Measurements from ENCODE around the gene NKAPD1. TPM values are rescaled to one million over a fixed set of nuclear protein-coding genes. Genes with fewer than 3 reads are reported as not detected.
A peak's percentile ranks its signal among the peaks of the same experiment; 100 is the strongest.

NKAPD1 gene
- total and polyA plus RNA-seq, 10 of the 15 experiments (the other 5 are each of a cell fraction or from before 2014, with no cell fraction given): 9.6 to 43.3 (median 19.2) TPM

DNA sequence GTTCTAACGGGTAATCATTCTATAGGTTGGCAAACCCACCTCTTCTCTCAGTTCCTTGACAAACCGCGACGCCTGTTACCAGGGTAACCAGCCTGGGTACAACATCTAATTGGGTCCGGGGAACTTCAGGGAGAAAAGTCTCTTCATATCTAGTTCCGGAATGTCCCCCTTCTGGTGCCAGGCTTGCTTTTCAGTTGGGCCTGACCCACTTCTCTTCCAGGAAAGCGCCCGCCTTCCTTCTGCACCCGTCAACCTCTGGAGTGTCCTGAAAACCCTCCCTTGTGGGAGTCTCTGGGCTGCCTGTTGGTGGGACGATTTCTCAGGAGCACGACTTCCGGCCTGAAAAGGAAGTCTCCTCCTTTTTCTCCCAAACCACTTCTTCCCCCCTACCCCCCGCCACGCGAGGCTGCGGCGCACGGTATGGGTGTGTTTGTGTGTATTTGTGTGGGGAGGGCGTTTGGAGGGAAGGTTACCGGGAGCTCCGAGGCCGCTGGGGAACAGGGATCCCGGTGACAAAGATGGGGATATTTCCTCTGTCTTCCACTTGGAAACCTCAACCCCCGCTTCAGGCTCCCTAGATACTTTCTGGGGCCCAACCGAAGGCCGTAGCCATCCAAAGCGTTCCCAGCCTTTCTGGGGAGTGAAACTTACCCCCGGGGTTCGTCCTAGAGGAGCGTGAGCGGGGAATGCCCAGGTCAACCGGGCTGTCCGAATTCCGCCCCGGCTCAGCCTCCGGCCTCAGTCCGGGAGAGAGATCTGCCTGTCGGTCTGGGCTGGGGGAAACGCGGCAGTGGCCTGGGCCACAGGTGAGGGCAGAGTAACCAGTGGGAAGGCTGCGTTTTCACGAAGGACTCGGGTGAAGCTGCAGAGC, at the start of gene NKAPD1, which contains the start of gene PIH1D2 (continued):
- TF ChIP-seq CBFB (IDR thresholded peaks at IDR 0.05; ENCODE audit: low read depth) (no peak; the same call in 1 of the 2 replicates), ZZZ3 (IDR thresholded peaks at IDR 0.05; ENCODE audit: control insufficient read depth, insufficient read length, low read depth) (peak; percentile 88), SRF (IDR thresholded peaks at IDR 0.05; ENCODE audit: low read depth in 2 of 2, low read length in 2 of 2) (peak in 1 of 2 experiments; percentile 68; a peak in 1 of 4 replicates), ZNF384 (IDR thresholded peaks at IDR 0.05; ENCODE audit: borderline replicate concordance, low read depth, low read length) (peak; percentile 37; the same call in 1 of the 2 replicates), MYC (IDR thresholded peaks at IDR 0.05; ENCODE audit: insufficient read depth, insufficient read length, insufficient replicate concordance, low read length, severe bottlenecking) (peak; percentile 39), CREM (IDR thresholded peaks at IDR 0.05; ENCODE audit: low read depth) (peak; percentile 52), CBX5 (IDR thresholded peaks at IDR 0.05; ENCODE audit: low read depth) (0 out of 2 replicates have a peak, but pooled peaks have one; percentile 68), DPF2 (IDR thresholded peaks at IDR 0.05) (peak; percentile 46; the same call in 1 of the 2 replicates), RAD21 (IDR thresholded peaks at IDR 0.05; ENCODE audit: insufficient read depth, low read depth, low read length) (peak; percentile 4; the same call in 1 of the 2 replicates), NFXL1 (IDR thresholded peaks at IDR 0.05; ENCODE audit: borderline replicate concordance) (no peak), CEBPB (IDR thresholded peaks at IDR 0.05; ENCODE audit: borderline replicate concordance in 1 of 2, low read depth in 2 of 2, low read length in 2 of 2) (no peak), CBX3 (IDR thresholded peaks at IDR 0.05; ENCODE audit: borderline replicate concordance, low read depth) (no peak), BHLHE40 (IDR thresholded peaks at IDR 0.05; ENCODE audit: borderline replicate concordance in 1 of 2, low read depth in 2 of 2, low read length in 1 of 2) (peak in 1 of 2 experiments; percentile 43; a peak in 3 of 4 replicates), RCOR1 (conservative IDR thresholded peaks at IDR 0.05; ENCODE audit: low read depth, low read length) (no peak), GABPA (IDR thresholded peaks at IDR 0.05; ENCODE audit: low read depth) (peak; percentile 99), SUPT20H (IDR thresholded peaks at IDR 0.05; ENCODE audit: borderline replicate concordance, control insufficient read depth, low read depth, low read length) (no peak), STAT1 (conservative IDR thresholded peaks at IDR 0.05) (peak; percentile 99)
- TF ChIP-seq, protein P1, sequence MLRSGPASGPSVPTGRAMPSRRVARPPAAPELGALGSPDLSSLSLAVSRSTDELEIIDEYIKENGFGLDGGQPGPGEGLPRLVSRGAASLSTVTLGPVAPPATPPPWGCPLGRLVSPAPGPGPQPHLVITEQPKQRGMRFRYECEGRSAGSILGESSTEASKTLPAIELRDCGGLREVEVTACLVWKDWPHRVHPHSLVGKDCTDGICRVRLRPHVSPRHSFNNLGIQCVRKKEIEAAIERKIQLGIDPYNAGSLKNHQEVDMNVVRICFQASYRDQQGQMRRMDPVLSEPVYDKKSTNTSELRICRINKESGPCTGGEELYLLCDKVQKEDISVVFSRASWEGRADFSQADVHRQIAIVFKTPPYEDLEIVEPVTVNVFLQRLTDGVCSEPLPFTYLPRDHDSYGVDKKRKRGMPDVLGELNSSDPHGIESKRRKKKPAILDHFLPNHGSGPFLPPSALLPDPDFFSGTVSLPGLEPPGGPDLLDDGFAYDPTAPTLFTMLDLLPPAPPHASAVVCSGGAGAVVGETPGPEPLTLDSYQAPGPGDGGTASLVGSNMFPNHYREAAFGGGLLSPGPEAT (IDR thresholded peaks at IDR 0.05; ENCODE audit: low read depth): peak; percentile 99
- TF ChIP-seq, protein P2, sequence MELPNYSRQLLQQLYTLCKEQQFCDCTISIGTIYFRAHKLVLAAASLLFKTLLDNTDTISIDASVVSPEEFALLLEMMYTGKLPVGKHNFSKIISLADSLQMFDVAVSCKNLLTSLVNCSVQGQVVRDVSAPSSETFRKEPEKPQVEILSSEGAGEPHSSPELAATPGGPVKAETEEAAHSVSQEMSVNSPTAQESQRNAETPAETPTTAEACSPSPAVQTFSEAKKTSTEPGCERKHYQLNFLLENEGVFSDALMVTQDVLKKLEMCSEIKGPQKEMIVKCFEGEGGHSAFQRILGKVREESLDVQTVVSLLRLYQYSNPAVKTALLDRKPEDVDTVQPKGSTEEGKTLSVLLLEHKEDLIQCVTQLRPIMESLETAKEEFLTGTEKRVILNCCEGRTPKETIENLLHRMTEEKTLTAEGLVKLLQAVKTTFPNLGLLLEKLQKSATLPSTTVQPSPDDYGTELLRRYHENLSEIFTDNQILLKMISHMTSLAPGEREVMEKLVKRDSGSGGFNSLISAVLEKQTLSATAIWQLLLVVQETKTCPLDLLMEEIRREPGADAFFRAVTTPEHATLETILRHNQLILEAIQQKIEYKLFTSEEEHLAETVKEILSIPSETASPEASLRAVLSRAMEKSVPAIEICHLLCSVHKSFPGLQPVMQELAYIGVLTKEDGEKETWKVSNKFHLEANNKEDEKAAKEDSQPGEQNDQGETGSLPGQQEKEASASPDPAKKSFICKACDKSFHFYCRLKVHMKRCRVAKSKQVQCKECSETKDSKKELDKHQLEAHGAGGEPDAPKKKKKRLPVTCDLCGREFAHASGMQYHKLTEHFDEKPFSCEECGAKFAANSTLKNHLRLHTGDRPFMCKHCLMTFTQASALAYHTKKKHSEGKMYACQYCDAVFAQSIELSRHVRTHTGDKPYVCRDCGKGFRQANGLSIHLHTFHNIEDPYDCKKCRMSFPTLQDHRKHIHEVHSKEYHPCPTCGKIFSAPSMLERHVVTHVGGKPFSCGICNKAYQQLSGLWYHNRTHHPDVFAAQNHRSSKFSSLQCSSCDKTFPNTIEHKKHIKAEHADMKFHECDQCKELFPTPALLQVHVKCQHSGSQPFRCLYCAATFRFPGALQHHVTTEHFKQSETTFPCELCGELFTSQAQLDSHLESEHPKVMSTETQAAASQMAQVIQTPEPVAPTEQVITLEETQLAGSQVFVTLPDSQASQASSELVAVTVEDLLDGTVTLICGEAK (IDR thresholded peaks at IDR 0.05; ENCODE audit: borderline replicate concordance): peak; percentile 100
- TF ChIP-seq, protein P3, sequence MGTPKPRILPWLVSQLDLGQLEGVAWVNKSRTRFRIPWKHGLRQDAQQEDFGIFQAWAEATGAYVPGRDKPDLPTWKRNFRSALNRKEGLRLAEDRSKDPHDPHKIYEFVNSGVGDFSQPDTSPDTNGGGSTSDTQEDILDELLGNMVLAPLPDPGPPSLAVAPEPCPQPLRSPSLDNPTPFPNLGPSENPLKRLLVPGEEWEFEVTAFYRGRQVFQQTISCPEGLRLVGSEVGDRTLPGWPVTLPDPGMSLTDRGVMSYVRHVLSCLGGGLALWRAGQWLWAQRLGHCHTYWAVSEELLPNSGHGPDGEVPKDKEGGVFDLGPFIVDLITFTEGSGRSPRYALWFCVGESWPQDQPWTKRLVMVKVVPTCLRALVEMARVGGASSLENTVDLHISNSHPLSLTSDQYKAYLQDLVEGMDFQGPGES (IDR thresholded peaks at IDR 0.05): peak; percentile 60; the same call in 1 of the 2 replicates

Data from GM12878 (cell line).